Measurements from ENCODE around the gene PAGE3.

Gene PAGE3, protein sequence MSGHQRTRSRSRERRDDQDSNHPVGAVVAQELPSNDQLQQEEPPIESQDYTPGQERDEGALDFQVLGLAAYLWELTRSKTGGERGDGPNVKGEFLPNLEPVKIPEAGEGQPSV

GRCh38 chrX:55264816-55265215 lies at the start of gene PAGE3:
Gene PAGE3 (minus strand): TSS chrX:55264916. CDS start chrX:55263903, 1,013 bp downstream.
- DNase-seq, result no peak

DNA sequence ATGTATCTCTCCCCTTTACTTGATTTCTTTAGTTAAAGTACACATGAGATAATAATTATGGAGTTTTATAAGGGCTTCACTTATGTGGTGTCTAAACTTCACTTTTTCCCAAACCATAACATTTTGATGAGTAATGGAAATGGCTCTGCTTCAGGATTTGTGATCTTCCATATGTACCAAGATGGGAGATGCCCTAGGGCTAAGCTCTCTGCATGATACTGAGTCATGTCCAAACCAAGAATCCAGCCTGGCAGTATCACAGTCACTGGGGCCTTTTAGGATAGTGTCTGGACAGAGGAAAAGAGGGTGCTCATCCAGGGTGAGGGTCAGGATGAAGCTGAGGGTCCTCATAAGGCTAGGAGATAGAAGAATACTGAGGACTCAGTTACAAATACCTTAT lies 47.9 kb upstream of the PAGE3 start:
- DNase-seq, result no peak

- no peak for DNase-seq
Measured at GRCh38 chrX:55290963-55291362, 26.2 kb upstream of the PAGE3 start.

GRCh38 chrX:55279832-55280231 lies 15.1 kb upstream of the PAGE3 start:
- no peak for DNase-seq

- DNase-seq, result no peak
Measured at GRCh38 chrX:55260806-55261205, 3.9 kb downstream of the PAGE3 start.

DNA sequence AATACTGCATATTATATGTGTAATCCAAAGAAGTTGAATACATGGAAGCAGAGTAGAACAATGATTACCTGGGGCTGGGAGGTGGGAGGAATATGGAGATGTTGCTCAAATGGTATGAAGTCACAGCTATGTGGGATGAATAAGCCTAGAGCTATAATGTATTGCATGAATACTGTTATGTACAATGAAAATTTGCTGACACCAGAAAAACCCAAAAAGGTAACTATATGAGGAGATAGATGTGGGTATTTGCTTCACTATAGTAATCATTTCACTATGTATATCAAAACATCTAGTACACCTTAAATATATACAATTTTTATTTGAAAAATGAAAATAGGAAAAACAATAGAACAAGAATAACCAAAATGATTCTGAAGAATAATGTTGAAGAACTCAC lies 11.2 kb downstream of the PAGE3 start:
- DNase-seq, result no peak

- DNase-seq, result no peak
Measured at GRCh38 chrX:55240788-55241340, 23.9 kb downstream of the PAGE3 start.

GRCh38 chrX:55220119-55220794 lies 44.5 kb downstream of the PAGE3 start, which contains the start of gene PAGE5:
Gene PAGE5 (plus strand): TSS chrX:55220346. CDS start chrX:55221383, 1,037 bp downstream.
- DNase-seq, result no peak

- DNase-seq, result no peak
Measured at GRCh38 chrX:55213381-55213780, 51.3 kb downstream of the PAGE3 start.

DNA sequence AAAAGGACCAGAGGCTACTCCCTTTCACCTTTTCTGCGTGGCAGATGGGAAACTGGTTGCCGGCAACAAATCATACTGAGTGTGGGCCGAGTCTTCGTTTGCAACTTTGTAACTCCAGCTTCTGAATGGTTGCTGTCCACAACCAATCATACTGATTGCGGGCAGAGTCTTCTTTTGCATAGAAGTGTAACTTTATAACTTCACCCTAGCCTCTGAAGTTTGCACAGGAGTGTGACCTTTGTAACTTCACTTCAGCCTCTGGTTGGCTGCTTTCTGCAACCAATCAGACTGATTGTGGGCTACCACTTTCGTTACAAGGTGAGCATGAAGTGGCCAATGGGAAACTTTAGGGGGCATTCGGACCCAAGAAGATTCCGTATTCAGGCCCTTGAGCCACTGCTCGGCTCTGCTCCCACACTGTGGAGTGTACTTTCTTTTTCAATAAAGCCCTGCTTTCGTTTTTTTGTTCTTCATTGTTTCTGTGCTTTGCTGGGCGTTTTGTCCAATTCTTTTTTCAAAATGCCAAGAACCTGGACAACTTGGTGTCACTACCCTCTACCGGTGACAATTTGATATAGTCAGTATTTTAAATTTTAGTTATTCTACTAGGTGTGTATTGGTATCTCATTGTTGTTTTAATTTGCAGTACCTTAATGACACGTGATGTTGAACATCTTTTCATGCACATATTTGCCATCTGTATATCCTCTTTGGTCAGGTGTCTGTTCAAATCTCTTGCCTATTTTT lies 53.6 kb downstream of the PAGE3 start:
- no peak for DNase-seq

Data from CD4-positive, alpha-beta T cell treated with Interleukin-17A for 1 hour (primary cell).